ENCODE measurements around the gene DSCAM.

Gene DSCAM

GRCh38 chr21:40706176-40706575, 140.8 kb downstream of the DSCAM start:
- no peak for DNase-seq (ENCODE audit: low read depth)

- no peak for DNase-seq (ENCODE audit: low read depth)
Measured at GRCh38 chr21:40704141-40704540, 142.8 kb downstream of the DSCAM start.

GRCh38 chr21:40699366-40699765, 147.6 kb downstream of the DSCAM start:
- no peak for DNase-seq (ENCODE audit: low read depth)

- no peak for DNase-seq (ENCODE audit: low read depth)
Measured at GRCh38 chr21:40696246-40696645, 150.7 kb downstream of the DSCAM start.

GRCh38 chr21:40689840-40690360, 157.1 kb downstream of the DSCAM start:
- DNase-seq (ENCODE audit: low read depth): no peak

- DNase-seq (ENCODE audit: low read depth): no peak
Measured at GRCh38 chr21:40689217-40689616, 157.7 kb downstream of the DSCAM start.

- no peak for DNase-seq (ENCODE audit: low read depth)
Measured at GRCh38 chr21:40688106-40688864, 158.7 kb downstream of the DSCAM start.

GRCh38 chr21:40687625-40688024, 159.3 kb downstream of the DSCAM start:
- no peak for DNase-seq (ENCODE audit: low read depth)

GRCh38 chr21:40686526-40686925, 160.4 kb downstream of the DSCAM start:
- DNase-seq (ENCODE audit: low read depth): no peak

GRCh38 chr21:40685141-40685540, 161.8 kb downstream of the DSCAM start:
- no peak for DNase-seq (ENCODE audit: low read depth)

GRCh38 chr21:40684726-40685125, 162.2 kb downstream of the DSCAM start:
- DNase-seq (ENCODE audit: low read depth): no peak

- no peak for DNase-seq (ENCODE audit: low read depth)
Measured at GRCh38 chr21:40683349-40683748, 163.6 kb downstream of the DSCAM start.

GRCh38 chr21:40681164-40681859, 165.6 kb downstream of the DSCAM start:
- no peak for DNase-seq (ENCODE audit: low read depth)

- DNase-seq (ENCODE audit: low read depth): no peak
Measured at GRCh38 chr21:40680311-40680710, 166.6 kb downstream of the DSCAM start.

- DNase-seq (ENCODE audit: low read depth): no peak
Measured at GRCh38 chr21:40678681-40679284, 168.2 kb downstream of the DSCAM start.

GRCh38 chr21:40675017-40675416, 171.9 kb downstream of the DSCAM start:
- DNase-seq (ENCODE audit: low read depth): no peak

- no peak for DNase-seq (ENCODE audit: low read depth)
Measured at GRCh38 chr21:40672602-40673001, 174.4 kb downstream of the DSCAM start.

- DNase-seq (ENCODE audit: low read depth): no peak
Measured at GRCh38 chr21:40671716-40672115, 175.2 kb downstream of the DSCAM start.

GRCh38 chr21:40668555-40669275, 178.2 kb downstream of the DSCAM start:
- DNase-seq (ENCODE audit: low read depth): no peak

GRCh38 chr21:40667967-40668366, 179.0 kb downstream of the DSCAM start:
- no peak for DNase-seq (ENCODE audit: low read depth)

- no peak for DNase-seq (ENCODE audit: low read depth)
Measured at GRCh38 chr21:40662889-40663288, 184.1 kb downstream of the DSCAM start.

GRCh38 chr21:40660461-40660860, 186.5 kb downstream of the DSCAM start:
- DNase-seq (ENCODE audit: low read depth): no peak

Measured in activated T-cell treated with anti-CD3 and anti-CD28 coated beads for 48 hours (primary cell).